Middle frontal gyrus (tissue), 1 donor: Measurements from ENCODE around the gene WDFY2.

ENCODE experiments used
- DNase-seq: peaks from one replicate; pipeline ENCODE4 v3.0.0-alpha.2; 2015; ENCODE audit warnings: low spot score; ENCODE audit errors: extremely low spot score

Gene WDFY2

GRCh38 chr13:51733374-51734298 is 149.4 kb downstream of the WDFY2 start:
- DNase-seq: no peak

- no peak for DNase-seq
These were observed 150.5 kb downstream of the WDFY2 start for GRCh38 chr13:51734786-51735185.

GRCh38 chr13:51737609-51738008 is 153.3 kb downstream of the WDFY2 start:
- no peak for DNase-seq

GRCh38 chr13:51738226-51738905 is 154.1 kb downstream of the WDFY2 start:
- no peak for DNase-seq

GRCh38 chr13:51739027-51739764 is 154.9 kb downstream of the WDFY2 start:
- DNase-seq: no peak

- no peak for DNase-seq
These were observed 156.4 kb downstream of the WDFY2 start for GRCh38 chr13:51740698-51741097.

- DNase-seq: no peak
These were observed 157.8 kb downstream of the WDFY2 start for GRCh38 chr13:51742031-51742430.

GRCh38 chr13:51742611-51743010 is 158.3 kb downstream of the WDFY2 start:
- no peak for DNase-seq

GRCh38 chr13:51745243-51745642 is 161.0 kb downstream of the WDFY2 start:
- no peak for DNase-seq

- DNase-seq: no peak
These were observed 162.5 kb downstream of the WDFY2 start for GRCh38 chr13:51746802-51747201.

- no peak for DNase-seq
These were observed 163.5 kb downstream of the WDFY2 start for GRCh38 chr13:51747438-51748434.

GRCh38 chr13:51756651-51757050 is 172.4 kb downstream of the WDFY2 start:
- no peak for DNase-seq

- DNase-seq: no peak
These were observed 174.4 kb downstream of the WDFY2 start for GRCh38 chr13:51758691-51759090.

- DNase-seq: no peak
These were observed 175.0 kb downstream of the WDFY2 start for GRCh38 chr13:51759240-51759639.

GRCh38 chr13:51760592-51760991 is 176.3 kb downstream of the WDFY2 start:
- DNase-seq: peak; percentile 78

- no peak for DNase-seq
These were observed 177.5 kb downstream of the WDFY2 start for GRCh38 chr13:51761643-51762350.

GRCh38 chr13:51763486-51763885 is 179.2 kb downstream of the WDFY2 start:
- DNase-seq: no peak

- no peak for DNase-seq
These were observed 180.2 kb downstream of the WDFY2 start for GRCh38 chr13:51764184-51765141.

- no peak for DNase-seq
These were observed 180.9 kb downstream of the WDFY2 start for GRCh38 chr13:51765142-51765515.
